GM21576 (cell line): ENCODE data around the gene DNAJC4.
A peak's percentile ranks its signal among the peaks of the same experiment; 100 is the strongest.

Source experiments
- ATAC-seq: cut with Tn5 transposase; IDR thresholded peaks from one replicate; pipeline ENCODE4 v1.9.1; 2021; ENCODE audit warnings: mild to moderate bottlenecking, moderate library complexity; ENCODE audit not compliant: unreplicated experiment

Gene DNAJC4

GRCh38 chr11:64255135-64256128, 25.1 kb downstream of the DNAJC4 start:
- ATAC-seq = no peak

DNA sequence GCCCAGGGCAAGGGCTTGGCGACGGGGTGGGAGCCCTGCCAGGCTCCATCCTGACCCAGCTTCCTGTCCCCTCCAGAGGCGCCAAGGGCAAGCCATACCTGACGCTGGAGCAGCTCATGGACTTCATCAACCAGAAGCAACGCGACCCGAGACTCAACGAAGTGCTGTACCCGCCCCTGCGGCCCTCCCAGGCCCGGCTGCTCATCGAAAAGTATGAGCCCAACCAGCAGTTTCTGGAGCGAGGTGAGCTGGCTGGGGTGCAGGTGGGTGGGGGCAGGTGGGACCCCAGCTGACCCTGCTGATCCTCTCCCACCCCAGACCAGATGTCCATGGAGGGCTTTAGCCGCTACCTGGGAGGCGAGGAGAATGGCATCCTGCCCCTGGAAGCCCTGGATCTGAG, 26.0 kb downstream of the DNAJC4 start:
- ATAC-seq = no peak

- no peak for ATAC-seq
These were observed 28.0 kb downstream of the DNAJC4 start for GRCh38 chr11:64258356-64258755.

DNA sequence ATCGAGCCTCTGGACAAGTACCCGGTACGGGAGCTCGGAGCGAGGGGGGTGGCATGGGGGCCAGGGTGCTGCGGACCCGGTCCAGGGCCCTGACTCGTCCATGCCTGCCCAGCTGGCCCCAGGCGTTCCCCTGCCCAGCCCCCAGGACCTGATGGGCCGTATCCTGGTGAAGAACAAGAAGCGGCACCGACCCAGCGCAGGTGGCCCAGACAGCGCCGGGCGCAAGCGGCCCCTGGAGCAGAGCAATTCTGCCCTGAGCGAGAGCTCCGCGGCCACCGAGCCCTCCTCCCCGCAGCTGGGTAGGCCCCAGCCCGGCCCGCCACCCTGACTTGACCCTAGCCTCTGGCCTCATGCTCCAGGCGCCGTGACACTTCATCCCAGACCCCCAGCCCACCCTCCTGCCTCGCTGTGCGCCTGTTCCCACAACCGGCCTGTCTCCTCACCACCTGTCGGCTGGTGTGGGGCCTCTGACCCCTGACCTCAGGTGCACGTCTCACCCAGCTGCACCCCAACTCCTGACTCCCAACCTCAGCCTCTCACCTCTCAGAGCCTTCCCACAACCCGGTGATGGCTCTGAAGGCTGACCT, 28.7 kb downstream of the DNAJC4 start:
- ATAC-seq = no peak

- no peak for ATAC-seq
These were observed 29.3 kb downstream of the DNAJC4 start for GRCh38 chr11:64259533-64260067.

DNA sequence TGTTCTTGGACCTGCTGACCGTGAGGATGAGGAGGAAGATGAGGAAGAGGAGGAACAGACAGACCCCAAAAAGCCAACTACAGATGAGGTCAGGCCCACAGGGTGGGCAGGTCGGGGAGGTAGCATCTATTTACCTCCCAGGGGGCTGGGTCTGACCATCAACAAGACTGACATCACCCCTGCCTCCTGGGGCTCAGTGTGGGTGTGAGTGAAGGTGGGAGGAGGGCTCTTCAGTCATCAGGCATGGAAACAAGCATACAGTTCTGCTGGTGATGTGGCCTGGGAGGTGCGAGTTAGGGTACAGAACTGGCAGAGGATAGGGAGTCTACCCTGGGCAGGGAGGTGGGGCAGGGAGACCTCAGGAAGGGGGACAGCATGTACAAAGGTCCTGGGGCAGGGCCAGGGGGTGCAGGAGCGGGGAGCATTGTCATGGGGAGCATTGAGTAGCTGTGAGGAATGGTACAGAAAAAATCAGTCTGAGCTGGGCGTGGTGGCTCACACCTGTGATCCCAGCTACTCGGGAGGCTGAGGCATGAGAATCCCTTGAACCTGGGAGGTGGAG, 29.9 kb downstream of the DNAJC4 start:
- ATAC-seq = no peak

GRCh38 chr11:64261556-64262080, 31.3 kb downstream of the DNAJC4 start:
- no peak for ATAC-seq

DNA sequence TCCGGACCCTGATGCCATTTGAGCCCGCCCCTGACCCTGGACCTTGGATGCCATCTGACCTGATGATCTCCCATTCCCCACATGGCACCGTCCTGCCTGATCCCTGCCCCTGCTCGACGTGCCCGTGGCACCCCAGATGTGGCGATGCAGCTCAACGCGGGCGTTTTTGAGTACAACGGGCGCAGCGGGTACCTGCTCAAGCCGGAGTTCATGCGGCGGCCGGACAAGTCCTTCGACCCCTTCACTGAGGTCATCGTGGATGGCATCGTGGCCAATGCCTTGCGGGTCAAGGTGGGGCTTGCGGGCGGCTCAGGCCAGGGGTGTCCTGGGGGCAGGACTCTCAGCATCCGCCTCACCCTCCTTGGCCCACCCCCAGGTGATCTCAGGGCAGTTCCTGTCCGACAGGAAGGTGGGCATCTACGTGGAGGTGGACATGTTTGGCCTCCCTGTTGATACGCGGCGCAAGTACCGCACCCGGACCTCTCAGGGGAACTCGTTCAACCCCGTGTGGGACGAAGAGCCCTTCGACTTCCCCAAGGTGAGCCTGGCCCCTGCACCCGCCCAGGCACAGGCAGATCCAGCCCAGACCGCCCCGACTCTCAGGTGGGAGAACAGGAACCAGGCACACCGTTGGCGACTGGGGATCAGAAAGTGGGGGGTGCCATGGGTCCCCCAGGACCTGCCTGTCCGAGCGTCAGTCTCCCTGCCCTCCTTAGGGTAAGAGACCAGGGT, 32.1 kb downstream of the DNAJC4 start:
- no peak for ATAC-seq

- no peak for ATAC-seq
These were observed 32.9 kb downstream of the DNAJC4 start for GRCh38 chr11:64263021-64263946.

- no peak for ATAC-seq
These were observed 33.6 kb downstream of the DNAJC4 start for GRCh38 chr11:64263947-64264317.

GRCh38 chr11:64264371-64264852, 34.1 kb downstream of the DNAJC4 start:
- no peak for ATAC-seq

DNA sequence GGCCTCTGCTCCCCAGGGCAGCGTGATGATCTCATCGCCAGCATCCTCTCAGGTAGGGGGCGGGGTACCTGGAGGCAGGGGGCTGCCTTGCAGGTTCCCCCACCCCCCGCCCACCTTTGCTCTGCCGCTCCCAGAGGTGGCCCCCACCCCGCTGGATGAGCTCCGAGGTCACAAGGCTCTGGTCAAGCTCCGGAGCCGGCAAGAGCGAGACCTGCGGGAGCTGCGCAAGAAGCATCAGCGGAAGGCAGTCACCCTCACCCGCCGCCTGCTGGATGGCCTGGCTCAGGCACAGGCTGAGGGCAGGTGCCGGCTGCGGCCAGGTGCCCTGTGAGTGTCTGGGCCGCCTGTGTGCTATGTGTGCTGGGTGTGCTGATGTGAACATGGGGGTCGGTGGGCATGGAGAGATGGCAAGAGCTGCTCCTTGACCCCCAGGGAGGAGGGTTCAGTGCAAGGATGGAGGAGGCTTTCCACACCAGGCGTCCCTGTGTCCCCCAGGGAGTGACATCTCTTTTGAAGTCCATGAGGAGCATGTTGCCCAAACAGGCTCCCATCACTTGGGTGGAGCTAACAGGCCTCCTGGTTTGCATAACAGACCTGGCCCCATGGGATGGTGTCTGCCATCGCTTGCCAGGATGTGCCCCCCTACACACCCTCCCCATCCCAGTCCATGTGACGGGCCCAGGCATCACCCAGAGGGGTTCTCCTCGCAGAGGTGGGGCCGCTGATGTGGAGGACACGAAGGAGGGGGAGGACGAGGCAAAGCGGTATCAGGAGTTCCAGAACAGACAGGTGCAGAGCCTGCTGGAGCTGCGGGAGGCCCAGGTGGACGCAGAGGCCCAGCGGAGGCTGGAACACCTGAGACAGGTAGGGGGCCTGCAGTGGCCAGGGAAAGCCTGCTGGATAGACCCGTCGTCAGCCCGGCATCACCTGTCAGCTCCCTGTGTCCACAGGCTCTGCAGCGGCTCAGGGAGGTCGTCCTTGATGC, 35.1 kb downstream of the DNAJC4 start:
- no peak for ATAC-seq

GRCh38 chr11:64266339-64266738, 36.0 kb downstream of the DNAJC4 start:
- no peak for ATAC-seq

DNA sequence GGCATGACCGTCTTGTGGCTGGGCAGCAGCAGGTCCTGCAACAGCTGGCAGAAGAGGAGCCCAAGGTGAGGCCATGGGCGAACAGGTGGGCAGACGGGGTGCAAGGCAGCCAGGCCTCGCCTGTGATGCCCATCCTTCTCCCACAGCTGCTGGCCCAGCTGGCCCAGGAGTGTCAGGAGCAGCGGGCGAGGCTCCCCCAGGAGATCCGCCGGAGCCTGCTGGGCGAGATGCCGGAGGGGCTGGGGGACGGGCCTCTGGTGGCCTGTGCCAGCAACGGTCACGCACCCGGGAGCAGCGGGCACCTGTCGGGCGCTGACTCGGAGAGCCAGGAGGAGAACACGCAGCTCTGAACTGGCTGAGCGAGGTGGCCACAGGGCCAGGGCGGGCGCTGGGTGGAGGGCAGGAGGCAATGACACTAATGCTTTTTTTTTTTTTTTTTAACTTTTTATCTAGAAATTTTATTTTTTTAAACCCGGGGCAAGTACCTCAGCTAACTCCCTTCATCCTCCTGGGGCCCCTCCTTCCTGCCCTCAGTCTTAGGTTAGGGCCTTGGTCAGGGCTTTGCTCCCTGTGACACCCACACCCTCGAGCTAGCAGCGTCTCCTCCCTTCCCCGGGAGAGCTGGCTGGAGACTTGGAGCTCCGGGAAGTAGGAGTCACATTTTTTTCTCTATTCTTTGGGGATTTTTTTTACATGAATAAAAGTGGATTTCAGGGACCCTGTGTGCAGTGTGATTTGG, 37.0 kb downstream of the DNAJC4 start:
- no peak for ATAC-seq

- no peak for ATAC-seq
These were observed 37.9 kb downstream of the DNAJC4 start for GRCh38 chr11:64268025-64268892.

GRCh38 chr11:64268893-64269539, 38.7 kb downstream of the DNAJC4 start:
- ATAC-seq = peak; percentile 7
